GM18519 (cell line): ENCODE results near the gene DMXL2.
"Not testable (repeated sequence)": the region's sequence is repeated elsewhere in the genome, so short reads cannot be mapped to it uniquely, and the experiment has no call there.

ENCODE experiments used
- ATAC-seq: cut with Tn5 transposase; IDR thresholded peaks from one replicate; pipeline ENCODE4 v1.9.1; 2021; ENCODE audit warnings: mild to moderate bottlenecking, moderate library complexity; ENCODE audit not compliant: unreplicated experiment, low FRiP score

DMXL2 gene

GRCh38 chr15:51425517-51426040 is 197.0 kb downstream of the DMXL2 start:
- no peak for ATAC-seq

DNA sequence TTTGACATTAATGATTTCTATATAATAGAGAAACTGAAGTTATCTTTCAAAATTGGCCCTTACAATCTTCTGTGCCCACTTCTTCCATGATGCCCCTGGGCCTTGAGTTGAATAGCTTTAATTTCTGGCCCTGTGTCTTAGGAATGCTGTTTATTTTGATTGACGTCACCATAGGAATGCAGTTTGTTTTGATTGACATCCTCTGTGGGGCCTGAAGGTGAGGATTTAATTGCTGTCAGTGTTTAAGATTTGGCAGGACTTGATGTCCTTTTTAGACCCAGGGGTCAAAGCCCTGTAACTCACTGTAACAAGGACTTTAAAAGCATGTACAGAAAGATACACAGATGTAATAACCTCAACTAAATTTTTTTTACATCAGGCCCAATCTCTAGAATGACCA is 197.8 kb downstream of the DMXL2 start:
- ATAC-seq: no peak

DNA sequence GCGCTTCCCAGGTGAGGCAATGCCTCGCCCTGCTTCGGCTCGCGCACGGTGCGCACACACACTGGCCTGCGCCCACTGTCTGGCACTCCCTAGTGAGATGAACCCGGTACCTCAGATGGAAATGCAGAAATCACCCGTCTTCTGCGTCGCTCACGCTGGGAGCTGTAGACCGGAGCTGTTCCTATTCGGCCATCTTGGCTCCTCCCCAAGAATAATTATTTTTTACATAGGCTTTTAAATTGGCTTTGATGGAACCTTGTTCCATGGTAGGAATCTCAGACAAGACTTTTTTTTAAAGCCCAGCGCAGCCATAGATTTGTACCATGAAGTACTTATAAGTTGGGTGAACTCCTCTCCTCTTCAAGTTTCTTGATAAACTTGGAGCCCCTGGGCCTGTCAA is 199.5 kb downstream of the DMXL2 start:
- not testable (repeated sequence) for ATAC-seq

DNA sequence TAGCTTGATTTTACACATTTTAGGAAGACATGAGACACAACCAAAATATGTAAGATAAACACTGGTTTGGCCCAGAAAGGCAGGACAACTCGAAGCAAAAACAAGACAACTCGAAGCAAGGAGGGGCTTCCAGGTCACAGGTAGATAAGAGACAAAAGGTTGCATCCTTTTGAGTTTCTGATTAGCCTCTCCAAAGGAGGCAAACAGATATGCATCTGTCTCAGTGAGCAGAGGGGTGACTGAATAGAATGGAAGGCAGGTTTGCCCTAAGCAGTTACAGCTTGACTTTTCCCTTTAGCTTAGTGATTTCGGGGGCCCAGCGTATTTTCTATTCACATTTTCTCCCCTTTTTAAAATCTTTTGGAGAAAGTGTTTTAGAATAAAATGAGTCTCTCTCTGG is 206.4 kb downstream of the DMXL2 start:
- no peak for ATAC-seq

- ATAC-seq: no peak
Observed at GRCh38 chr15:51414256-51414860, 208.2 kb downstream of the DMXL2 start.

GRCh38 chr15:51405693-51406523 is 216.7 kb downstream of the DMXL2 start:
- ATAC-seq: no peak

- ATAC-seq: no peak
Observed at GRCh38 chr15:51403946-51404695, 218.4 kb downstream of the DMXL2 start.

DNA sequence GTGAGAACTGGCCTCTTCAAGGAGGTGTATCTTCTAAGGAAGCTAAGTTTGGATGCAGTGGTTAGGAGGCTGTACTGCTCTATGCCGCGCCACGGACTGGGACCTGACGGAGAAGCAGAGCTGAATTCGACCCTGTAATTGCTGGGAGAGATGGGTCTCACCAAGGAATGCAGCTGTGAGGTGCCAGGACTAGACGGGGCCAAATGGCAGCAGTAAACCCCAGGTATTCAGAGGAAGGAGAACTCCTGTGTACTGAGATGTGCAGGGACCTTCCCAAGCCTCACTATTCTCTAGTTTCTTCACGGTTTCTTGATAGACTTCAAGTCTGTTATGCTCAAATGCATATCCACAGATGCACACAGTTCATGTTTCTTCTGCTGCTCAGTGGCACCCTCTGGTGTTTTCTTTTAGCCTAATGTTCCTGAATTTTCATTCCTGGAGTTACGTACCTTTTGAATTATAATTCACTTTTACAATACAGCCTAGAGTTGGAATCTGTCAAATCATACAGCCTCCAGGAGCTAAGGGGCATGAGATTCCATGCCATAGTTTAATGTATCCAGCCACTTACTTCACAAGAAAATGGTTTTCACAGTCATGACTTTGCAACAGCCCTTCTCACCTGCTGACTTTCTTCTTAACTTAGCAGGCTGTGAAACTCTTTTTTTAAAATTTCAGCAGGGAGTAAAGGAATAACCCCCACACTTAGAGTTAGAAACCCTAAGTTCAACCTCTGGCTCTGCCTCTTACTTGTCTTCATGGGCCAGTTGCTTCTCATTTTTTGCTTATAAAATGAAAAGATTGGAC is 219.3 kb downstream of the DMXL2 start:
- ATAC-seq: no peak

DNA sequence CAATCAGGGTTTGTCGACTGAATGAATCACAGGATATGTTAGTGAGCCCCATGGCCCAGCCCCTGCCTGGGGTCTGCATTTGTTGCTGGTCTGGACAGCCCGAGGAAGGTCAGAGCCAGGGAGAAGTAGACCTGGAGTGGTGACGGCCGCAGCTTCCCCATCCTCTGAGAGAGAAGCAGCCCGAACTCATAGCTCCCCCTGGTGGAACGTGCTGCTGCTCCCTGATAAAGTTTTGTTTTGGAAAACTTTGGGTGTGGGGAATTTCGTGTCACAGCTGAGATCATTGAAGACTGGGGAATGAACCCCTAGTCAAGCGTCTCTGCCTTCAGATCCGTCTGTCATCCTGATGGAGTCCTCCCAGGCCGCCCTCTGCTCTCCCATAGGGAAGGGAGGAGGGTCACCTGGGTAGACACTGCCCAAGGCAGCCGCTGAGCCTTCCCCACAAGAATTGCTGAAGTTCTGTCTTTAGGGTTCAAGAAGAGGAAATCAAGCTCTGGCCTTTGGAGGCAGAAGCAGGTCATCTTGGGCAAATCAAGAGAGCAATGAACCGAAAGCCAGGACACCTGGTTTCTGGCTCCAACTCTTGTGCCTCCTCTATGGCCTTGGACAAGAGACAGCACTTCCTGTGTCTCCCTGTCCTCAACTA is 220.6 kb downstream of the DMXL2 start:
- no peak for ATAC-seq

GRCh38 chr15:51401051-51401780 is 221.4 kb downstream of the DMXL2 start:
- no peak for ATAC-seq

DNA sequence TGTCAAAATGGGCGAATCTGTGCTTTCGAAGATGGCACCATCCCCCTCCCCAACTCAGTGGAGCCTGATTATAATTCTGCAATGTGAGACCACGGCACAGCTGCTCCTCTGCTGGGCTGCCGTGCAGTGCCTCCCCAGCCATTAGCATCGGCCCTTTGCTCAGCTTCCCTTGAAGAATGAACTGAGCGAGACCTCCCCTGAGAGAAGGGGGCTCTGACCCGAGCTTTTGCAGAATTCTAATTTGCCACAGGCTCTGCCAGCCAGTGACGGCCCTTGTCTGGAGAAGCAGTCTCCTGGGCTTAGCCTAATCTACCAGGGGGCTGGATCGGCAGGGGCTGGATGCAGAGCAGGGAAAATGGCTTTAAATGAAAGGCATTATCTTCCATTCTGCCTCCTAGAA is 223.9 kb downstream of the DMXL2 start:
- ATAC-seq: no peak
